GM18517 (cell line): Measurements from ENCODE around the gene CFAP57.

ENCODE experiments used
- ATAC-seq: cut with Tn5 transposase; IDR thresholded peaks from one replicate; pipeline ENCODE4 v1.9.1; 2021; ENCODE audit warnings: mild to moderate bottlenecking, moderate library complexity; ENCODE audit not compliant: unreplicated experiment

Gene CFAP57

DNA sequence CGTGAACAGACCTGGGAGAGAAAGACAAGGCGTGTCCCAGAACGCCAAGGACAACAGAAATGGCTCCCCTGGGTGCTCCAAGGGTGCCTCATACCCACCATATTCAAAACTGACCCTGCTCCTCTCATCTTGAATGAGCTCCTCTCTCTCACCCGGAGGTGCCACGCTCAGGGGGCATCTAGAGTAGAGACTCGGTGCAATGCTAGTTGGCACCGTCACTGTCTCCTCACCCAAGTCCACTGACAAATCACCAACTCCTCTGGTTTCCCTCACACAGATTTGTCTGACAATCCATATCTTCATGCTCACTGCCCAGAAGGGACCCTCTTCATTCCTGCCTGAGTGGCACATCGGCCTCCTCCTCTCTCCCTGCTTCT is 102.7 kb downstream of the CFAP57 start:
- no peak for ATAC-seq

GRCh38 chr1:43275826-43276620 is 103.9 kb downstream of the CFAP57 start:
- no peak for ATAC-seq

GRCh38 chr1:43276673-43277072 is 104.5 kb downstream of the CFAP57 start:
- no peak for ATAC-seq

GRCh38 chr1:43277116-43277876 is 105.2 kb downstream of the CFAP57 start:
- ATAC-seq, result no peak

DNA sequence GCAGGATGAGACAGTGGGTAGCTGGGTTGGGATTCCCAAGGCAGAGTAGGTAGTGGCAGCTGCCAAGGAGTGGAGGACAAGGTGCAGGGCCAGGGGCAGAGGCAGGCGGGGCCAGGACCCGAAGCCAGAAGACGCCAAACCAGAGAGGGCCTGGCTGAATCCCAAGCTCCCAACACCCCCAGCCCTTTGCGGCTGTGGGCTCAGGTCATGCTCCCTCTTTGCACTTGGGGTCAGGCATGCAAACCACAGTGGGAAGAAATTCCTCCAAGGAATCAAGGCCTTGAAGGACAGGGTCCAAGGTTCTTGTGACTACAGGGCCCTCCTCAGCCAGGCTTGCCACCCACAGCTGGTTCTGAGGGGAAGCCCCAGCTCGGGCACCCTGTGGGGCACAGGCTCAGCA is 107.0 kb downstream of the CFAP57 start:
- no peak for ATAC-seq

GRCh38 chr1:43279666-43280065 is 107.5 kb downstream of the CFAP57 start:
- no peak for ATAC-seq

GRCh38 chr1:43280692-43281091 is 108.6 kb downstream of the CFAP57 start:
- no peak for ATAC-seq

DNA sequence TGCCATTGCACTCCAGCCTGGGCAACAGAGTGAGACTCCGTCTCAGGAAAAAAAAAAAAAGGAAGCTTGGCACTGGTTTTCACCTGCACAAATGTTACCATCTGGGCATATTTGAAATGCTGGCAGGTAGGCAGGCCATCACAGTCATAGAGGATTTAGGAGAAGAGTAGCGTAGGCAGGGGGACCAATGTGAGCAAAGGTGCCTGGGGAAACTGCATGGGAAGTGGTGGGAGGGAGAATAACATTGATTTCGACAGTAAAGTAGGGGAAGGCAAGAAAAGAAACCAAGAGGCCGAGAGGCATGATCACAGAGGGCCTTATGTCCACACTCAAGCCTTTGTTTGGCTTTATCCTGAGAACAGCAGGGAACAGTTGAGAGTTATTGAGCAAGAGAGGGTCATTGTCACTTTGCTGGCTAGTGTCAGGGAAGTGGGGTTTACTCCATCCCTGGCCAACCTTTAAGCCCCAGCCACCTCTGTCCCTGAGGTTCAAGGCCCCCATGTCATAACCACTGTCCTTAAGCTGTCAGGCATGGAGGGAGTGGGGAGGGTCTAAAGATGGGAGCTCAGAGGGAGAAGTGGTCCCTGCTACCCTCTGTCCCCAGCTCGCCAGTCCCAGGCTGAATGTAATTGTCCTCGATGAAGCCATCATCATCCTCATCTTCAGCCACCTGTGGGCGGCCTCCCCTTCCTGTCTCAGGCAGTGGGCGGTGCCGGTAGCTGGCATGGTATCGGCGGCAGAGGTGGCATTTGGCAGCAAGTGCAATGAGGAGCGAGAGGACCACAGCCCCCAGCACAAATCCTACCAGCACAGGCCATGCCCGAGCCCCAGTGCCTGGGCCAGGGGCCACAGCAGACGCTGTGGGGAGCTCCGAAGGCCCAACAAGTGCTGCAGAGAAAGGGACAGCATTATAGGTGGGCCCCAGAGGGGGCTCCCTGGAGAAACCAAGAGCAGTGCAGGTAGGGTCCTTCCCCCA is 110.4 kb downstream of the CFAP57 start:
- no peak for ATAC-seq

GRCh38 chr1:43284065-43284464 is 111.9 kb downstream of the CFAP57 start:
- ATAC-seq, result no peak

- no peak for ATAC-seq
Observed at GRCh38 chr1:43284546-43285110, 112.5 kb downstream of the CFAP57 start.

DNA sequence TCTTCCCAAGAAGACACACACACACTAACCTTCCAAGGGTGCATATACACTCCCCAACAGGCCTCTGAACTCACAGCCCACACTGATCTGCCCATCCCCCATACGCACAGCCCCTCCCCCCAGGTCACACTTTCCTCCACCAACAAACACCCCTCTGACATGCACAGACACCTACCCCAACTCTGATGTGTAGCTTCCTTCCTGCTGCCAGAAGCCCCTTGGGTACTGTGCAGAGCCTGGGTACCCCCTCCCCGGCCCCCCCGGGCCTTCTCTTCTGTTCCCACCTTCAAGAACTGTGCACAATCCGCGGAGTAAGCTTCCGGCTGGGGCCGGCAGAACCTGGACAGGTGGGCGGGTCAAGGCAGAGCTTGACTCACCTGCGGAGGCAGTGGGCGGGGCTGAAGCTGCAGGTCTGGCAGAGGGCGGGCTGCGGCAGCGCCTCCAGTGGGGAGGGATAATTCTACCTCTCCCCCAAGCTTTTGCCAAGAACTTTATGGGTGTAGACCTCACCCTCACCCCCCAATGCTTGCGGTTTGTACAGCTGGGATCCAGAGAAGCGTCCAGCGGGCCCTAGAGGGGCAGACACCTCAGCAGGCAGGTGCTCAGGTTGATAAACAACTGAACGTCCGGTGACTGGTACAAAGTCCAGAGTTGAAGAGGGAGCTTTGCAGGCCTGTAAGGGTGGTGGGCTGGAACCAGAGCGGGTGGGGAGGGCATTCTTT is 113.3 kb downstream of the CFAP57 start, which contains the start of gene C1orf210:
Gene C1orf210, minus strand, starts transcription at position 313 of the 722 bp plus-strand sequence. CDS start 2,311 bp downstream, outside the sequence.
- ATAC-seq, result no peak

DNA sequence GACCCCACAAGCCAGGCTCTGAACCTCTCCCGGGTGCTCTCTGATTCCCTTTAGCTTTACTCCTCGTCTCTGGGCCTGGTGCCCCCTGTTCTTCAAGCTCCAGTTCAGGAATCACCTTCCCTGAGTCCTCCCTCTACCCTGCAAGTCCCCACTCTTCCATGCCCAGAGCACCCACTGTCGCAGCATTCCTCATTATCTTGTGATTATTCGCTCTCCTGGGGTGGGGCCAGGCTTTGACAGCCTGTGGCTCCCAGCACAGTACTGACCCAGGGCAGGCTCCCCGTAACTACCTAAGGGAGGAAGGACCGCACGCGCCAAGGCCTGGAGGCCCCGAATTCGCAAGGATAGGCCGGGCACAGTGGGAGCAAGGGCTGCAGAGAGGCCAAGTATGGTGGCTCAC is 114.0 kb downstream of the CFAP57 start:
- no peak for ATAC-seq

DNA sequence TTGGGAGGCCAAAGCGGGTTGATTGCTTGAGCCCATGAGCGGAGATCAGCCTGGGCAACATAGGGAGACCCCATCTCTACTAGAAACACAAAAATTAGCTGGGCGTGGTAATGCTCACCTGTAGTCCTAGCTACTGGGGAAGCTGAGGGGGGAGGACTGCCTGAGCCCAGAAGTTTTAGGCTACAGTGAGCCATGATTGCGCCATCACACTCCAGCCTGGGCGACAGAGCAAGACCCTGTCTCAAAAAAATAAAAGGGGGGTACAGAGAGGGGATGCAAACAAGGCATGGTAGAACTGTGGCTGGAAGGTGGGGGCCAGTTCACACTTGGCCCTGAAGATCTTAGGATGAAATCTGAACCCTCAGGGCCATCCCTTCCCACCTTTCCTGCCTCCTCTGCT is 114.4 kb downstream of the CFAP57 start:
- no peak for ATAC-seq

DNA sequence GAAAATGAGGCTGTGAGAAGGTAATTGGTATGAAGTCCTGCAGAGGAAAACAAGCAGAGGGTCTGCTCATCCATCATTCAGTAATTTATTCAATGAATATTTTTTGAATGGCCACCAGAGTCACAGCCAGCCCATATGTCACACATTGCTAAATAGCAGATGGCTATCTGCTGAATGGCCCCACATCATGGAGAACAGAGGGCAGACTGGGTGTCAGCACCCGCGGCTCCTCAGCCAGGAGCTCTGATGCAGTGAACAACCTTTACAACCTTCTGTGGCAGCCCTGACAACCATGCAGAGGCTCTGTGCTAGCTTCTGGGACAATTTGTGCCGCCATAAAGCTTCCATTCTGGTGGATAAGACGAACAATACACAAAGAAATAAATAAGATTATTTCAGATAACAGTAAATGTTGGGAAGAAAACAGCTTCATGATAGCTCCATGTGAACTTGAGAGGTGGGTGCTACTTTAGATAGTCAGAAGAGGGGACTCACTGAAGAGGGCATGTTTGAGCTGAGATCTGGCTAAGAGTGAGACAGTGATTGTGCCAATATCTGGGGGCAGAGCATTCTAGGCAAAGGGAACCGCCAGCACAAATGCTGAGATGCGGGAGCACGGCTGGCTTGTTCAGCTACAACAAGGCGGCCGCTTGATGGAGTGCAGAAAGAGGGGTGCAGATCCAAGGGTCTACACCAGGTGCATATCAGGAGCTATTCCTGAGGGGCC is 116.1 kb downstream of the CFAP57 start:
- ATAC-seq, result no peak

- ATAC-seq, result no peak
Observed at GRCh38 chr1:43288785-43289706, 116.9 kb downstream of the CFAP57 start.

GRCh38 chr1:43292216-43292615 is 120.1 kb downstream of the CFAP57 start:
- no peak for ATAC-seq

GRCh38 chr1:43292679-43293078 is 120.5 kb downstream of the CFAP57 start:
- ATAC-seq, result no peak

GRCh38 chr1:43293176-43293575 is 121.0 kb downstream of the CFAP57 start:
- no peak for ATAC-seq
